Measurements from ENCODE around the gene POLE2. TPM values are rescaled to one million over a fixed set of nuclear protein-coding genes. Genes with fewer than 3 reads are reported as not detected.
A peak's percentile ranks its signal among the peaks of the same experiment; 100 is the strongest.
"Not testable (repeated sequence)": the region's sequence is repeated elsewhere in the genome, so short reads cannot be mapped to it uniquely, and the experiment has no call there.

POLE2 gene
- total RNA-seq, 1 experiment from 2014 or later = 3.8 TPM

- no TSS peak for BruUV-seq (replicated peaks)
- intact Hi-C loops (cut with micrococcal nuclease) = no loop called here
- CTCF ChIA-PET = interaction anchor here (0.8 kb wide), 1 partner anchor 8 kb away, joined by 3 read pairs; no protein-coding TSS in a partner anchor
- no peaks in the 10 kb centered on the region for H3K4me1 Mint-ChIP-seq (ENCODE audit: insufficient read depth, unreplicated experiment)
- H3K27me3 Mint-ChIP-seq (ENCODE audit: insufficient read depth, unreplicated experiment) = no peaks in the 10 kb centered on the region
- TF ChIP-seq, protein P1, sequence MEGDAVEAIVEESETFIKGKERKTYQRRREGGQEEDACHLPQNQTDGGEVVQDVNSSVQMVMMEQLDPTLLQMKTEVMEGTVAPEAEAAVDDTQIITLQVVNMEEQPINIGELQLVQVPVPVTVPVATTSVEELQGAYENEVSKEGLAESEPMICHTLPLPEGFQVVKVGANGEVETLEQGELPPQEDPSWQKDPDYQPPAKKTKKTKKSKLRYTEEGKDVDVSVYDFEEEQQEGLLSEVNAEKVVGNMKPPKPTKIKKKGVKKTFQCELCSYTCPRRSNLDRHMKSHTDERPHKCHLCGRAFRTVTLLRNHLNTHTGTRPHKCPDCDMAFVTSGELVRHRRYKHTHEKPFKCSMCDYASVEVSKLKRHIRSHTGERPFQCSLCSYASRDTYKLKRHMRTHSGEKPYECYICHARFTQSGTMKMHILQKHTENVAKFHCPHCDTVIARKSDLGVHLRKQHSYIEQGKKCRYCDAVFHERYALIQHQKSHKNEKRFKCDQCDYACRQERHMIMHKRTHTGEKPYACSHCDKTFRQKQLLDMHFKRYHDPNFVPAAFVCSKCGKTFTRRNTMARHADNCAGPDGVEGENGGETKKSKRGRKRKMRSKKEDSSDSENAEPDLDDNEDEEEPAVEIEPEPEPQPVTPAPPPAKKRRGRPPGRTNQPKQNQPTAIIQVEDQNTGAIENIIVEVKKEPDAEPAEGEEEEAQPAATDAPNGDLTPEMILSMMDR (IDR thresholded peaks at IDR 0.05; ENCODE audit: unreplicated experiment) = no peak
- H3K9me3 Mint-ChIP-seq (ENCODE audit: unreplicated experiment) = no peaks in the 10 kb centered on the region
- H3K27ac Mint-ChIP-seq (ENCODE audit: low read depth, unreplicated experiment) = no peak overlapping the region
- H3K36me3 Mint-ChIP-seq (ENCODE audit: insufficient read depth, unreplicated experiment) = no peaks in the 10 kb centered on the region
- no peak for DNase-seq (ENCODE audit: unreplicated experiment)
- POLR2A ChIA-PET = interaction anchor here (1.7 kb wide), 1 partner anchor 63 kb away, joined by 6 read pairs; the partner anchor contains the start of gene KLHDC2
- H3K4me3 Mint-ChIP-seq (ENCODE audit: unreplicated experiment) = no peak overlapping the region
Measured at GRCh38 chr14:49703965-49704364, 16.0 kb upstream of the POLE2 start.

DNA sequence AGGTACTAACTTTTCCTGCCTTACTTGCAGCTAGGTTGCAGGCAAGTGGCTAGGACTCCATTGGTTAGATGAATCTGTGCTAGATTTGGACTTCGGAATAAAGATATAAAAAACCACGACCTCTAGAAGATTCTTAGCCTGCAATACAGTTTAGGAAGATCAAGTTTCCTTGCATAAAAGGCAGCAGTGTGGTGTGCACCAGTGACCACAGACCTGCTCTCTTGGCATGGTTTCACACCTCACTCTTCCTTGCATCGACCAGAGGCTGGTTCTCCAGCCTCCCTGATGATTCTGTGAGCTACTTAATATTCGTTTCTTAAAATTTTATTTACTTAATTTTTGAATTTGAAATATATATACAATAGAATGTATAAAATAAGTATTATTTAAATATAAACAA lies 14.7 kb upstream of the POLE2 start:
- no peak for DNase-seq (ENCODE audit: unreplicated experiment)
- ChIA-PET CTCF (interaction anchor here (0.6 to 0.9 kb wide), 2 partner anchors 10 to 14 kb away, joined by 3 to 4 read pairs; no protein-coding TSS in a partner anchor), POLR2A (no interaction called here)
- no peaks in the 10 kb centered on the region for H3K36me3 Mint-ChIP-seq (ENCODE audit: insufficient read depth, unreplicated experiment)
- no peaks in the 10 kb centered on the region for H3K4me1 Mint-ChIP-seq (ENCODE audit: insufficient read depth, unreplicated experiment)
- intact Hi-C loops (cut with micrococcal nuclease) = no loop called here
- H3K9me3 Mint-ChIP-seq (ENCODE audit: unreplicated experiment) = no peaks in the 10 kb centered on the region
- H3K27me3 Mint-ChIP-seq (ENCODE audit: insufficient read depth, unreplicated experiment) = no peaks in the 10 kb centered on the region
- TF ChIP-seq, protein P1 (IDR thresholded peaks at IDR 0.05; ENCODE audit: unreplicated experiment) = no peak
- no peak overlapping the region for H3K27ac Mint-ChIP-seq (ENCODE audit: low read depth, unreplicated experiment)
- no TSS peak for BruUV-seq (replicated peaks)
- H3K4me3 Mint-ChIP-seq (ENCODE audit: unreplicated experiment) = no peak overlapping the region

GRCh38 chr14:49693735-49694124 lies 5.7 kb upstream of the POLE2 start:
- DNase-seq (ENCODE audit: unreplicated experiment); H3K27ac Mint-ChIP-seq (ENCODE audit: low read depth, unreplicated experiment); H3K36me3 Mint-ChIP-seq (ENCODE audit: insufficient read depth, unreplicated experiment); BruUV-seq (replicated peaks); H3K27me3 Mint-ChIP-seq (ENCODE audit: insufficient read depth, unreplicated experiment); intact Hi-C loops (cut with micrococcal nuclease); H3K4me1 Mint-ChIP-seq (ENCODE audit: insufficient read depth, unreplicated experiment); H3K9me3 Mint-ChIP-seq (ENCODE audit: unreplicated experiment); CTCF ChIA-PET: not testable (repeated sequence)
- H3K4me3 Mint-ChIP-seq (ENCODE audit: unreplicated experiment) = peak overlapping the region; percentile 53
- POLR2A ChIA-PET = interaction anchor here (0.8 to 2.7 kb wide), 4 partner anchors 14 to 76 kb away, joined by 3 to 16 read pairs (median 4); partner anchors contain the start of genes KLHDC2, MGAT2 and RPL36AL

- CTCF ChIA-PET = interaction anchor here (0.6 to 1.0 kb wide), 2 partner anchors 9 to 198 kb away, joined by 3 to 4 read pairs; no protein-coding TSS in a partner anchor
- TF ChIP-seq, protein P1 (IDR thresholded peaks at IDR 0.05; ENCODE audit: unreplicated experiment) = no peak
- peak; percentile 51 for DNase-seq (ENCODE audit: unreplicated experiment)
- Mint-ChIP-seq H3K36me3 (ENCODE audit: insufficient read depth, unreplicated experiment) (no peaks in the 10 kb centered on the region), H3K27me3 (ENCODE audit: insufficient read depth, unreplicated experiment) (no peaks in the 10 kb centered on the region), H3K4me1 (ENCODE audit: insufficient read depth, unreplicated experiment) (peaks cover 5% of the 10 kb centered on the region), H3K9me3 (ENCODE audit: unreplicated experiment) (no peaks in the 10 kb centered on the region), H3K27ac (ENCODE audit: low read depth, unreplicated experiment) (no peak within 1 kb of the TSS), H3K4me3 (ENCODE audit: unreplicated experiment) (peak within 1 kb of the TSS; percentile 53)
- intact Hi-C loops (cut with micrococcal nuclease) = no loop called here
- BruUV-seq (replicated peaks) = no TSS peak
- POLR2A ChIA-PET = interaction anchor here (0.7 to 2.7 kb wide), 7 partner anchors 56 to 76 kb away, joined by 3 to 16 read pairs (median 4); partner anchors contain the start of genes DNAAF2, KLHDC2, MGAT2 and RPL36AL
Measured at GRCh38 chr14:49692811-49693734, 5.1 kb upstream of the POLE2 start, which contains the start of gene KLHDC1. TSS of gene KLHDC1 (plus strand) at chr14:49693120. CDS start at chr14:49693195, 75 bp downstream.

Measured in MCF 10A (cell line).